GM19238 (cell line): ENCODE data around the gene CFAP210.
"Not testable (repeated sequence)": the region's sequence is repeated elsewhere in the genome, so short reads cannot be mapped to it uniquely, and the experiment has no call there.

Source experiments
- DNase-seq: peaks from one replicate; pipeline ENCODE4 v3.0.0; 2011; ENCODE audit warnings: low spot score; ENCODE audit not compliant: insufficient read length

Gene CFAP210

DNA sequence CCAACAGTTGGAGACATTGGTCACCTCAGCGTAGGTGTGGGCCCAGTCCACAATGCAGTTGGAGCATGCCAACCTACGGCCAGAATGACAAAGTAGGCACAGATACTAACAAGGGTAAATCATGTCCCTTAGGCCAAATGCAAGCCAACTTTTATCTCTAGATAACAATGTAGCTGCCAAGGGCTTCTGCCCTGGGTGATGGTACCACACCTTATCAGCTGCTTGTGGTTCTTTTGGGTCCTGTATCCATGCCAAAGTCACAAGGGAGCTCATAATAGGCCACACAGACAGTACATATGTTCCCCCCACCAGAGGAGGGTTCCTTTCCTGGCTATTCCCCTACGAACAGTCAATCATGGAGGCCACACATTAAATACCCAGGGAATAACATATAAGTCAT is 19.1 kb upstream of the CFAP210 start:
- no peak for DNase-seq

DNA sequence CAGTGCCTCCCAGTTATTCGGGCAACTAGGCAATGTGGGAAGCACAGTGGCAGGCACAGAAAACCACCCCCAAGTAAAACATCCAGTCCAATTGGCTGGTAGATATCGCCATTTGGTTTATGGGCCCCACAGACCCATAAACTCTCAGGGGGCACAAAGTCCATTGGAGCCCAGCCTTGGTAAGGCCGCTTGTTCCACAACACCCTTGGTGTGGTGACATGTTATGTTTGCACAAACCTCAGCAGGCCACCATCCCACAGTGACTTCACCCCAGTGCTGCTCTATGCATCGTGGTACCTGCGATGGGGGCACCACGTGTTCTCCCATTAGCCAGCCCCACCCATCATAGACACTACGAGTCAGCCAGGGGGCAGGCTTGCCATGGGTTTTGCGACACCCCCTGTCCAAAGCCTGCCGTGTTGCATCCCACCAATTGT is 18.6 kb upstream of the CFAP210 start:
- DNase-seq: no peak

DNA sequence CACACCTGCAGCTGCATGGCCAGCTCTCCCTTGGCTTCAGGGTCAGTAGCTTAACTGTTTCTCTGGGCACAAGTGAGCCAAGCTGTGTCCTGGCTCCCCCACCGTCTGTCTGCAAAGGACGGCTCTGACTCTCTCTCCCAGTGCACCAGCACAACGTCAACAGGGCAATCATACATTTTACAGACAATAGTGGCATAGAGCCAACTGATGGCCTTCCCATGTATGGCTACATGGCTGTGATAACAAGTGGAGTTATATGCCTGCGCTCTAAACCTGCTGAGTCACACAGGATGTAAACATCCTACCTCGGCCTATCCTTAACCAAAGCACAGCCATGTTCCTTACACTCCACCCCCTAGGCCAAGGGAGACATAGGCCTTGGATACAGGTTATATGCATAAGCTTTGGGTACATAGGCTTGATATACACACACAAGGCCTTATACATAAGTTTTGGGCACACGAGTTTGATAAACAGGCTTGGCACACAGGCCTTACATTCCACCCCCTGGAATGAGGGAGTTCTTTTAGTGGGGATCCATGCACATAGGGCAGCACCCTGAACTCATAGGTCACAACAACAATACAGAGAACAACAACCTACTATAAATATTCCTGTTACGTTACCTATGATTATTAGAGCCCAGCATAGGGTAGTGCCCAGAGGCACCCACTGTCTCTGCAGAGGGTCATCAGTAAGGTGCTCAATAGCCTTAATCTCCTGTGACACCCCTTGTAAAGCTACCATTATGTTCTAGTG is 17.7 kb upstream of the CFAP210 start:
- DNase-seq: no peak

DNA sequence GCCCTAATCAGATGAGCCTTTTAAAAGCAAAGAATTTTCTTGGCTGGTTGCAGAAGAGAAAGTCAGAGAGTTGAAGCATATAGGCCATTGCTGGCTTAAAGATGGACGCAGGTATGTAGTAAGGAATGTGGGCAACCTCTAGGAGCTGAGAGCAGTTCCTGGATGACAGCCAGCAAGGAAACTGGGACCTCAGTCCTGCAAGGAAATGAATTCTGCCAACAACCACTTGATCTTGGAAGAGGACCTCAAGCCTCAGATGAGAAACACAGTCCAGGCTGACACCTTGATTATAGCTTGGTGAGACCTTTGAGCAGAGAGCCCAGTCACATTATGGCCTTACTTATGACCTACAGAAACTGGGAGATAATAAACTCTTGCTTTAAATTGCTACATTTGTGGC is 15.8 kb upstream of the CFAP210 start:
- DNase-seq: no peak

DNA sequence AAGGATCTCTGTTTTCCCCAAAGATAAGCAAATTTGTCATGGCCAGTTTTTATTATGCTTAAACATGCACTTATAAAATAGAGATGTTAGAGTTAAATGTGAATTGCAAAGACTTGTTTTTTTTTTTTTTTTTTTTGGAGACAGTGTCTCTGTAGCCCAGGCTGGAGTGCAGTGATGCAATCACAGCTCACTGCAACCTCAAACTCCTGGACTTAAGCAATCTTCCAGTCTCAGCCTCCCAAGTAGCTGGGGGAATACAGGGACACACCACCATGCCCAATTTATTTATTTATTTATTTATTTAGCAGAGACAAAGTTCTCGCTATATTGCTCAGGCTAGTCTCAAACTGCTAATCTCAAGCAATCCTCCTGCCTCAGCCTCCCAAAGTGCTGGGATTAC is 15.1 kb upstream of the CFAP210 start:
- no peak for DNase-seq

DNA sequence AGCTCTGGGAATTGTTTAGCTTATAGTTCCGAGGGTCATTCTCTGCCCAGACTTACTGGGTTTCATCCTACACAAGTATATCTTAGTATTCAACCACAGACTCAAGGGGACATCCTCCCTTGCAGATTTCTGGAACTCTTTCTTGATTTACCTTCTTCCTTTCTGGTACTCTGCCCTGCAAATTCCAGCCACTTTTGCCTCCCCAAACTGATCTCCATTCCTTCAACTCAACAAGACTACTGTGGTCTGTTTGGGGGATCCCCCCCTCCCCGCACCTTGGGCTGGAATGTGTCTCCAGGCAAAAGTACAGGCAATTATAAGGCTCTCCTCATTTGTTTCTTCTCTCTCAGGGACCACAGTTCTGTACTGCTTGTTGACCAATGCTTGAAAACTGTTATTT is 13.4 kb upstream of the CFAP210 start:
- DNase-seq: no peak

DNA sequence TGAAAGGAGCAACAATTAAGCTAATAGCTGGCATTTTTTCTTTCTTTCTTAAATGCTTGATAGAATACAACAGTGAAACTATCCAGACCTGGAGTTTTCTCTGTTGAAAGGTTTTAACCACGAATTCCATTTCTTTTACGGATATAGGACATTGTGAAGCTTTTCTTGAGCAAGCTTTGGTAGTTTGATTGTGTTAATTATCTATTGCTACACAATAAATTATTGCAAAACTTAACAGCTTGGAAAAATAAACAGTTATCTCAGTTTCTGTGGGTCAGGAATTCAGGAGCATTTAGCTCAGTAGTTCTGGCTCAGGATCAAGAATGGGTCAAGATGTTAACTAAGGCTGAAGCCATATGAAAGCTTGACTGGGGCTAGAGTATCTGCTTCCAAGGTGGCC is 11.7 kb upstream of the CFAP210 start:
- no peak for DNase-seq

DNA sequence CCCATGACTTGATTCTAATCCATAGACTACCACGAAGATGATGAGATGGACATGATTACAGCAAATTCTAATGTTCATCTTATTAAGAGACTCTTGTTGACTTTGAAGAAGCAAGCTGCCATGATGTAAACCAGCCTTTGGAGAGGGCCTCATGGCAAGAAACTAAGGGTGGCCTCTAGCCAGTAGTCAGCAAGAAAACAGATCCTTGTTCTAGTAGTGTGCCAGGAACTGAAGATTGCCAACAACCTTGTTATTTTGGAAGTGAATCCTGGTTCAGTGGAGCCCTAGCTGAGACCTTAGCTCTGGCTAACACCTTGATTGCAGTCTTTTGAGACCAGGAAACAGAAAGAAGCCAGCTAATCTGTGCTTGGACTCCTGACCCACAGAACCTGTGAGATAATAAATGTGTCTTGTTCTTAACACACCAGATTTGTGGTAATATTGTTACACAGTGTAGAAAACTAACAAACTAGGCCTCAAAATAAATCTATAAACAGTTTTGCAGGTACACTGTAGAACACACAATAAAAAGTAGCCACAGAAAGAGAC is 10.0 kb upstream of the CFAP210 start:
- DNase-seq: no peak

DNA sequence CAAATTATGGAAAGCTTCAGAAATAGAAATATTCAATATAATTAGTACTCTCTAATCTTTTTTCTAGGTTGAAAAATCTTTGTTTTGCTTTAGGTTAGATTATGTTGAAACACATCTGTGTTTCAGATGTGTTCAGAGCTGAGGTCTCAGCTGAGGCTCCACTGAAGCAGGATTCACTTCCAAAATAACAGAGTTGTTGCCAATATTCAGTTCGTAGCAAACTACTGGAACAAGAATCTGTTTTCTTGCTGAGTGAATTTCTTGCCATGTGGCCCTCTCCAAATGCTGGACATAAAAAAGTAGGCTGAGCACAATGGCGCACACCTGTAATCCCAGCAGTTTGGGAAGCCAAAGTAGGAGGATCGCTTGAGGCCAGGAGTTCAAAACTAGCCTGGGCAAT is 8.8 kb upstream of the CFAP210 start:
- DNase-seq: no peak

DNA sequence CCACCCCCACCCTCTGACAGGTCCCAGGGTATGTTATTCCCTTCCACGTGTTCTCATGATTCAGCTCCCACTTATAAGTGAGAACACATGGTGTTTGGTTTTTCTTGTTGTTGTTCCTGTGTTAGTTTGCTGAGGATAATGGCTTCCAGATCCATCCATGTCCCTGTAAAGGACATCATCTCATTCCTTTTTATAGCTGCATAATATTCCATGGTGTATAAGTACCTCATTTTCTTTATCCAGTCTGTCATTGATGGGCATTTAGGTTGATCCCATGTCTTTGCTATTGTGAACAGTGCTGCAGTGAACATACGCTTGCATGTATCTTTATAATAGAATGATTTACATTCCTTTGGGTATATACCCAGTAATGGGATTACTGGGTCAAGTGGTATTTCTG is 5.0 kb upstream of the CFAP210 start:
- not testable (repeated sequence) for DNase-seq

DNA sequence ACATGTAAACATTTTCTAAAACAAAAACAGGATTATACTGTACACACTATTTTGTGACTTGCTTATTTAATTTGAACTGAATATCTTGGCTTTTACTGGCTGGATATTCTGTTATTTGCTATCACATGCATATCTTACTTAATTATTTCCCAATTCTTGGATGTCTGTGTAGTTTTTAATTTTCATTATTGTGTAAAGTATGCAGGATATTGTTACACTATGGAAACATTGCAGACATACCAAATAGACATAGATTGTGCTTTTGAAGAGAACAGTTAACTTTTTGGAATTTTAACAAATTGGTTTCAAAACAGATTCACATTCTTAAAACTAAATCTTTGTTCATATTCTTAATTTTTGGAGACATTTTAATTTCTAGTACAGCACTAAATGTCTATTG is 2.2 kb upstream of the CFAP210 start:
- DNase-seq: no peak

DNA sequence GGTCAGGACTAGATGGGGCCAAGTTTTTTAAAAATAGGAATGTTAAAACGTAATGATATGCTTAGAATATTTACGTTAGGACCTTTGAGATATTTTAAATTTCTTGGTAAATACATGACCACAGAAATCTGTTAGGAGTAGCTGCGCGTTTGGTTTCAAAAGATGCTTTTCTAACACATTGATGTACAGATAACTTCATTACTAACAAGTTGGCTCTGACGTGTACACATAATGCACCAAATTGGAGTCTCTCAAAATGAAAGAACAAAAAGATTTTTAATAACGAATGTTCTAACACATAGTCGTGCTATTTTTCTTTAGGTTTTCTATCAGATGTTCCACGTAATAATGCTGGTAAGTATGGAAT is 672 bp upstream of the CFAP210 start:
- DNase-seq: no peak

DNA sequence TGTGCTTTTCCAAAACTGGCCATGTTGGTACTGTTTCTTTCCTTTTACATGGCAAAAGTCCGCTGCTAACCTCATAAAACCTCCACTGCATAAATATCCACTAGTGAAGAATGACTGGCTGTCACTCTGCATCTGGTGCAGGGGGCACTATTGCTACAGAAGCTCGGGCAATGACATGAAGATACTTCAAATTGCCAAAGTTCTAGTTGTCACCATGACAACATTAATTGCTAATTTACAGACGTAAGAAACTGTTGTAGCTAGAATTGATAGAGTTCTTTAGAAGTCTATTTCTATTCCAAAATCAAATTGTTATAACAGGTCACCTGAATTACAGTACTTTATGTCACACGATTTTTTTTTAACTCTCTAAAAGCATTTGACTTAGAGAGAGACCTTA is 845 bp downstream of the CFAP210 start:
- DNase-seq: no peak

DNA sequence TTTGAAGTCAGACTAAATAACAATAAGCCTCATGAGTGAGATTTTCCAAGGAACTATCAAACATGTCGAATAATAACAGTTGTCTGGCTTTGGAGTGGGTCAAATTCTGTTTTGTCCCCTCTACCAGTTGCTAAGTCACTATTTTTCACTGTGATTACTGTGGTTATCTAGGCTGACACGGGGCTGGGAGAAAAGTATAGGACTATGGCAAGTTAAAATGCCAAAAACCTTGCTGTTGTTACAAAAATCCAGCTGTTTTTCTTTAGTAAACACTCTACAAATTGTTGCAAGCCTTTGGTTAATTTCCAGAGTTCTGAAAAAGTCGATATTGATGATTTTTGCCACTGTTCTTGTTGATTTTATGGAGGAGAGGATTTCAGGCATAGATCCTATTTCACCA is 1.5 kb downstream of the CFAP210 start:
- DNase-seq: no peak

DNA sequence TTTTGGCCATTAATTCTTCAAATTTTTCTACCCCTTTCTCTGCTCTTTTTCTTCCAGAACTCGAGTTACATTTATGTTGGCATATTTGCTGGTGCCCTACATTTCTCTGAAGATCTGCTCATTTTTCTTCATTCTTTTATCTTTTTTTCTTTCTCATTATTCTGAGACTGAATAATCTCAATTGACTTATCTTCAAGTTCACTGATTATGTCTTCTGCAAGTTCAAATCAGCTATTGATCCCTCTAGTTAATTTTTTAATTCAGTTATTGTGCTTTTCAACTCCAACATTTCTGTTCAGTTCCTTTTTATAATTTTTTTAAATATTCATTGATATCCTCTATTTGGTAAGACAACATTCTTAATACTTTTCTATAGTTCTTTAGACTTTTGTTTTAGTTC is 3.2 kb downstream of the CFAP210 start:
- no peak for DNase-seq

DNA sequence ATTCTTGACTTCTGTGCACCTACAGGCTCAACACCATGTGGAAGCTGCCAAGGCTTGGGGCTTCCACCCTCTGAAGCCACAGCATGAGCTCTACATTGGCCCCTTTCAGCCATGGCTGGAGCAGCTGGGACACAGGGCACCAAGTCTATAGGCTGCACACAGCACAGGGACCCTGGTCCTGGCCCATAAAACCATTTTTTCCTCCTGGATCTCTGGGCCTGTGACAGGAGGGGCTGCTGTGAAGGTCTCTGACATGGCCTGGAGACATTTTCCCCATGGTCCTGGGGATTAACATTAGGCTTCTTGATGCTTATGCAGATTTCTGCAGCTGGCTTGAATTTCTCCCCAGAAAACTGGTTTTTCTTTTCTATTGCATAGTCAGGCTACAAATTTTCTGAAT is 6.3 kb downstream of the CFAP210 start:
- DNase-seq: not testable (repeated sequence)

DNA sequence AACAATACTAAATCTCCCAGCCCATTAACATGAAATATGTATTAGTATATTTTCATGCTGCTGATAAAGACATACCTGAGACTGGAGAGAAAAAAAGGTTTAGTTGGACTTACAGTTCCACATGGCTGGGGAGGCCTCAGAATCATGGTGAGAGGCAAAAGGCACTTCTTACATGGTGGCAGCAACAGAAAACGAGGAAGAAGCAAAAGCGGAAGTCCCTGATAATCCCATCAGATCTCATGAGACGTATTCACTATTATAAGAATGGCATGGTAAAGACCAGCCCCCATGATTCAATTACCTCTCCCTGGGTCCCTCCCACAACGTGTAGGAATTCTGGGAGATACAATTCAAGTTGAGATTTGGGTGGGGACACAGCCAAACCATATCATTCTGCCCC is 7.4 kb downstream of the CFAP210 start:
- not testable (repeated sequence) for DNase-seq

DNA sequence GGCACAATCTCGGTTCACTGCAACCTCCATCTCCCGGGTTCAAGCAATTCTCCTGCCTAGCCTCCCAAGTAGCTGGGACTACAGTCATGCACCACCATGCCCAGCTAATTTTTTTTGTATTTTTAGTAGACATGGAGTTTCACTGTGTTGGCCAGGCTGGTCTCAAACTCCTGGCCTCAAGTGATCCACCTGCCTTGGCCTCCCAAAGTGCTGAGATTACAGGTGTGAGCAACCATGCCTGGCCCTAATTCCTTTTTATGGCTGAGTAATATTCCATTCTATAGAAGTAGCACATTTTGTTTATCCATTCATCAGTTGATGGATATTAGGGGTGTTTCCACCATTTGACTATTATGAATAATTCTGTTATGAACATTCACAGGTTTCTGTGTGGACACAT is 9.5 kb downstream of the CFAP210 start:
- not testable (repeated sequence) for DNase-seq

DNA sequence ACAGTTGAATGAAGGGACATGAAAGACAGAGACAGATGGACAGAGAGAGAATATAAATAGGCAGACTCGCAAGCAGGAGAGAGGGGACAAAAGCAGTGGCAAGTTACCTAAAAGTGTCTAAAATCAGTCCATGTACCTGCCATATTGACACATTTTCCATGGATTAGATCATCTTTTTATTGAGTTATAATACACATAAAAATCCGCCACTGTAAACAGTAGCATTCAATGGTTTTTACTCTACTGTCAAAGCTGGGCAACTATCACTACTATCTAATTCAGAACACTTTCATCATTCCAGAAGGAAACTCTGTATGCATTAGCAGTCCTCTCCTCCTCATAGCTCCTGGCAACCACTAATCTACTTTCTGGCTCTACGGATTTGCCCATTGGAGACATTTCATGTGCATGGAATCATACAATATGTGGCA is 10.1 kb downstream of the CFAP210 start:
- DNase-seq: no peak

DNA sequence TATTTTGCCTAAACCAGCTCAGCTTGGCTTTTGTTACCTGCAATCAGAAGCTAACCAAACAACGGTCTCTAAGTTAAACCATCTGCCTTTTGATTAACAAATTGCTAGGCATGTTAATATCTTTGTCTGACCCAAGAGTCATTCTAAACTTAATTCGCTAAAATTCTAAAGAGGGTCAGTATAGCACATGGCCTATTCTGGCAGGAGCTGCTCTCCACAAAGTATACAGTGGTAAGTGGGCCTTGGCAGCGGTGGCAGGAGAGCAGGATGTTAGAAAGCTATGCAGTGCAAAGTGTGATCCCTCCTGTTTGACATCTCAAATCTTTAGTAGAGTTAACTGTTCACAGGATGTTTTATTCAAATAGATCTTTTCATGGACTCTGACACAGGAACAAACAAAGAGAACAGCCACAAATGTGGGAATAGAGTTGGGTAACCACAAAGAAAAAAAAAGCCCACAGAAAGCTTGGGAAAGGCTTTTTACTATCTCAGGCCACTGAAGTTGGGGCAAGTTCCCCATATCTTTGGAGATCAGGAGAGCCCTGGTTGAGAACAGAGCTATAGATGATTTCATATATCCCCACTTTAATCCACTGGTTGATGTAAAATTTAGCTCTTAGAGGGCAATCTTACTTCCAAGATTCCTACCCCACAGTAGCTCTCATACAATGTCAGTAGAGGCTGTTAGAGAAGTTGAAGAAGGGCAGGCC is 10.6 kb downstream of the CFAP210 start:
- DNase-seq: no peak

DNA sequence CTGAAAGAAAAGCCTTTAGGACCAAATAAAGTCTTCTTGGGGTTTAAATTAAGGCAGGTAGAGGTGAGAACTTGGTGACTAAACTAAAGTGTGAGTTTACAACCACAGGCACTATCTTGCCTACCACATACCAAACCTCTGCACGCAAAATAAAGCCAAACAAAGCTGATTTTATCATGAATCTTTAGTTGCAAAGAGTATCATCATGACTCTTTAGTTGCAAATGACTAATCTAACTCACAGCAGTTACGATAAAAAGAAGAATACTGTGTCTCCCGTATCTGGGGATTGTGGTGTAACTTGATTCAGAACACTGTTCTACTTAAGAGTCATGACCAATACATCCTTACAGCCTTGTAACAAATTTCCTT is 11.2 kb downstream of the CFAP210 start:
- DNase-seq: no peak

DNA sequence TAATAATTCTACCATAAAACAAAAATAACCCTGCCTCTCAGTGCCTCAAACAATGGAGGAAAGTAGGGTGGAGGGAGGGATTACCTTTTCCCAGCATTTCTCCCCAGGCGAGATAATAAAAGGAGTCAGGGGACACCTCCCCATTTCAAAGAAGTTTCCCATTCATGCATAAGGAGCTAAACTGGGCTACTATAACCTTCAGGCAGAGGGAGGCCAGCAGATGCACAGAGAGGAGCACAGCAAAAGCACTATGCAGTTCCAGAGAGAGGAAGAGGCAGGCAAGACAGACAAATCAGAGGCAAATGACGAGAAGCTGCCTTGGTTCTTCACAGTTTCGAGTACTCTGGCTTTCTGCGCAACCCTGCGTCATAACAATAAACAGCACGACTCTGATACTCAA is 17.4 kb downstream of the CFAP210 start:
- no peak for DNase-seq

DNA sequence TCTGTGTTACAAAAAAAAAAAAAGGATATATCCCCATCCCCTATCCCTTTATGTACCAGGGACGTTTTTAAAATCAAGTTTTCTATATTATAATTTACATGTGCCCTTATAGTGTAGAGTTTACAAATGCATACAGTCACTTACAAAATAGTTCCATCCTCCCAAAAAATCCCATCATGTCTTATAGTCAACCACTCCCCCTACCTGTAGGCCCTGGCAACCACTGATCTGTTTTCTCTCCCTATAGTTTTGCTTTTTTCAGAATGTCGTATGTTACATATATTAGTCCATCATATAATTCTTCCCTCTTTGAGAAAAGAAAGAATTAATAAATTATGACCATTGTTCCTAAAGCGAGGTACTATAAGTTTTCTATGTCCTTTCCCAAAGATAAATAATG is 17.8 kb downstream of the CFAP210 start:
- DNase-seq: no peak
